GM23338 (cell line): ENCODE measurements around the gene PLXNC1. TPM values are rescaled to one million over a fixed set of nuclear protein-coding genes. Genes with fewer than 3 reads are reported as not detected.

Experiments used
- ATAC-seq: fragments of 200-7000 bp; cut with Tn5 transposase; 3 replicates; pipeline ENCODE4 v1.9.1; 2020
- DNase-seq: peaks from one replicate; pipeline ENCODE4 v3.0.0-alpha.2; 2015; ENCODE audit warnings: low spot score
- H2AFZ ChIP-seq: fragments of 200-600 bp; sonication (generic); 2 replicates; pipeline ENCODE4 v1.8.0; 2016; ENCODE audit warnings: antibody characterized with exemption, mild to moderate bottlenecking, moderate library complexity
- H3F3A ChIP-seq: fragments of 200-600 bp; sonication (generic); replicated peaks from 2 replicates; pipeline ENCODE4 v1.8.0; 2017; ENCODE audit warnings: antibody characterized with exemption, mixed run types, low read depth
- H3K27ac ChIP-seq: fragments of 200-600 bp; sonication (generic); 2 replicates; pipeline ENCODE4 v1.6.1; 2016; ENCODE audit warnings: low read depth
- H3K27me3 ChIP-seq: fragments of 200-600 bp; sonication (generic); 2 replicates; pipeline ENCODE4 v1.8.0; 2016; ENCODE audit warnings: mild to moderate bottlenecking, mixed run types, moderate library complexity; ENCODE audit not compliant: insufficient read depth
- H3K36me3 ChIP-seq: fragments of 200-600 bp; sonication (generic); 2 replicates; pipeline ENCODE4 v1.8.0; 2016; ENCODE audit warnings: mild to moderate bottlenecking; ENCODE audit not compliant: insufficient read depth
- H3K4me1 ChIP-seq: fragments of 200-600 bp; sonication (generic); 2 replicates; pipeline ENCODE4 v1.8.0; 2016; ENCODE audit warnings: mild to moderate bottlenecking, moderate library complexity; ENCODE audit not compliant: insufficient read depth
- H3K4me2 ChIP-seq: fragments of 200-600 bp; sonication (generic); 2 replicates; pipeline ENCODE4 v1.7.1; 2017; ENCODE audit warnings: mixed run types
- H3K4me3 ChIP-seq: fragments of 200-600 bp; sonication (generic); 2 replicates; pipeline ENCODE4 v1.6.1; 2016; ENCODE audit warnings: mixed run types
- H3K79me2 ChIP-seq: fragments of 200-600 bp; sonication (generic); replicated peaks from 2 replicates; pipeline ENCODE4 v1.8.0; 2017; ENCODE audit warnings: mild to moderate bottlenecking; ENCODE audit not compliant: insufficient read depth
- H3K9me2 ChIP-seq: fragments of 200-600 bp; sonication (generic); 2 replicates; pipeline ENCODE4 v1.8.0; 2017; ENCODE audit not compliant: insufficient read depth
- H4K20me1 ChIP-seq: fragments of 200-600 bp; sonication (generic); replicated peaks from 2 replicates; pipeline ENCODE4 v1.8.0; 2017; ENCODE audit warnings: mild to moderate bottlenecking; ENCODE audit not compliant: insufficient read depth
- H3K27ac Mint-ChIP-seq: 2 replicates; pipeline ENCODE4 v1.8.0; 2020; ENCODE audit warnings: inconsistent platforms, mild to moderate bottlenecking, moderate library complexity, mixed read lengths
- H3K27me3 Mint-ChIP-seq: 3 replicates; pipeline ENCODE4 v1.8.0; 2022; ENCODE audit warnings: low read depth, mild to moderate bottlenecking, moderate library complexity, mixed read lengths, inconsistent platforms; ENCODE audit not compliant: insufficient read depth, poor library complexity
- H3K36me3 Mint-ChIP-seq: 3 replicates; pipeline ENCODE4 v1.8.0; 2021; ENCODE audit warnings: low read depth, mild to moderate bottlenecking, inconsistent platforms, moderate library complexity, mixed read lengths
- H3K4me1 Mint-ChIP-seq: 3 replicates; pipeline ENCODE4 v1.8.0; 2020; ENCODE audit warnings: mild to moderate bottlenecking, inconsistent platforms, mixed read lengths
- H3K4me3 Mint-ChIP-seq: 3 replicates; pipeline ENCODE4 v1.8.0; 2021; ENCODE audit warnings: moderate library complexity, mild to moderate bottlenecking, inconsistent platforms, mixed read lengths
- H3K9me3 Mint-ChIP-seq: 3 replicates; pipeline ENCODE4 v1.8.0; 2020; ENCODE audit warnings: moderate library complexity, mild to moderate bottlenecking, inconsistent platforms, mixed read lengths
- EZH2 ChIP-seq: fragments of 200-600 bp; sonication (generic); IDR thresholded peaks from one replicate; pipeline ENCODE4 v1.8.0; 2017; ENCODE audit warnings: antibody characterized with exemption, mild to moderate bottlenecking, low read depth; ENCODE audit not compliant: unreplicated experiment
- EZH2phosphoT487 ChIP-seq: fragments of 200-600 bp; sonication (generic); IDR thresholded peaks from one replicate; pipeline ENCODE4 v1.8.1; 2018; ENCODE audit warnings: antibody characterized with exemption; ENCODE audit not compliant: unreplicated experiment
- JUNB ChIP-seq: IDR thresholded peaks from one replicate; pipeline ENCODE4 v1.6.1; 2016; ENCODE audit warnings: antibody characterized with exemption; ENCODE audit not compliant: unreplicated experiment
- NANOG ChIP-seq: IDR thresholded peaks from 2 replicates; pipeline ENCODE4 v1.6.1; 2016; ENCODE audit warnings: antibody characterized with exemption, borderline replicate concordance
- STAT1 ChIP-seq: IDR thresholded peaks from one replicate; pipeline ENCODE4 v1.6.1; 2016; ENCODE audit warnings: antibody characterized with exemption; ENCODE audit not compliant: unreplicated experiment
- ZNF114 ChIP-seq: fragments of 250-450 bp; sonication (Bioruptor Pico); IDR thresholded peaks from 2 replicates; pipeline ENCODE4 v1.5.0; 2020; ENCODE audit warnings: mild to moderate bottlenecking, moderate library complexity
- ZNF462 ChIP-seq: fragments of 250-450 bp; sonication (Bioruptor Pico); IDR thresholded peaks from 2 replicates; pipeline ENCODE4 v1.5.0; 2020; ENCODE audit warnings: mild to moderate bottlenecking, moderate library complexity
- polyA plus RNA-seq: library from polyadenylated mRNA; unstranded; fragments of >200 nt; fragmentation: Nextera tagmentation; extraction: Ambion mirVana; gene quantifications from 2 replicates; pipeline ENCODE4 v1.2.1, GENCODE V29; 2016
- total RNA-seq: library from RNA; depleted of rRNA; stranded (reverse); fragments of >200 nt; shearing (Covaris generic); gene quantifications from 2 replicates; pipeline ENCODE4 v1.2.3, GENCODE V29; 2014
- TF ChIP-seq, protein P1 (sequence below): IDR thresholded peaks from one replicate; pipeline ENCODE4 v1.6.1; 2018; ENCODE audit warnings: antibody characterized with exemption; ENCODE audit not compliant: unreplicated experiment
- TF ChIP-seq, protein P2 (sequence below): IDR thresholded peaks from 2 replicates; pipeline ENCODE4 v1.6.1; 2016; ENCODE audit warnings: antibody characterized with exemption

PLXNC1 gene
- total and polyA plus RNA-seq, 2 experiments from 2014 or later = 1.9 to 6.5 TPM

DNA sequence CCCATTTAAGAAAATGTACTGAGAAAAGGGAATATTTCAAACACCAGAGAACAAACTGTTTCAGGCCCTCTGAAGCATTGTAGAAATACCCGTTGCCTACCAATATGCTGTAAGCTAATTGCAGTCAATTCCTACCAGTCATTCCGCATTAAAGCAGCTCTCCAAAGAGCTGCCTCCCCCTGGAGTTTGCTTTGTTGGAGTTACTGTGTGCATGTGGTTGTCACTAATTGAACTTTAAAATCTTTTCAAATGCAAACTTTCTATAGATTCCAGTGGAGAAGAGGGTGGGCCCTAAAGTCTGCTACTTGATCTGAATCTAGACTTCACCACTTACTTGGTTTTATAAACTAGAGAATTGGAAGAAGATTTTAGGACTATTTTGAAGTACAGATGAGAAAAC, 112.7 kb downstream of the PLXNC1 start (continued):
- TF ChIP-seq ZNF462 (CRISPR knock-in tag) = peak; percentile 54; the same call in 1 of the 2 replicates

GRCh38 chr12:94261786-94262185, 113.4 kb downstream of the PLXNC1 start:
- no peaks in the 10 kb centered on the region for H4K20me1 ChIP-seq
- no peaks in the 10 kb centered on the region for H3K27me3 ChIP-seq
- no peaks in the 10 kb centered on the region for H3K9me2 ChIP-seq
- peaks cover 55% of the 10 kb centered on the region for H3K4me1 ChIP-seq
- ATAC-seq (no peak), DNase-seq (no peak)
- H3K79me2 ChIP-seq = no peaks in the 10 kb centered on the region
- no peaks in the 10 kb centered on the region; the same call in 1 of the 2 replicates for H3K36me3 ChIP-seq
- Mint-ChIP-seq H3K27me3 (peaks cover 27% of the 10 kb centered on the region), H3K4me1 (peaks cover 61% of the 10 kb centered on the region), H3K9me3 (peaks cover 7% of the 10 kb centered on the region; the same call in 2 of the 3 replicates), H3K36me3 (peaks cover 10% of the 10 kb centered on the region), H3K4me3 (no peak overlapping the region), H3K27ac (no peak overlapping the region)
- H2AFZ ChIP-seq = no peak overlapping the region
- H3K4me3 ChIP-seq = peak overlapping the region; percentile 1; the same call in 1 of the 2 replicates
- H3K27ac ChIP-seq = peak overlapping the region; percentile 35
- peaks cover 10% of the 10 kb centered on the region for H3F3A ChIP-seq
- H3K4me2 ChIP-seq = peak overlapping the region; percentile 51
- TF ChIP-seq EZH2phosphoT487 (no peak), EZH2 (no peak), NANOG (no peak), ZNF114 (CRISPR knock-in tag) (no peak), STAT1 (no peak), JUNB (no peak)
- TF ChIP-seq, protein P1, sequence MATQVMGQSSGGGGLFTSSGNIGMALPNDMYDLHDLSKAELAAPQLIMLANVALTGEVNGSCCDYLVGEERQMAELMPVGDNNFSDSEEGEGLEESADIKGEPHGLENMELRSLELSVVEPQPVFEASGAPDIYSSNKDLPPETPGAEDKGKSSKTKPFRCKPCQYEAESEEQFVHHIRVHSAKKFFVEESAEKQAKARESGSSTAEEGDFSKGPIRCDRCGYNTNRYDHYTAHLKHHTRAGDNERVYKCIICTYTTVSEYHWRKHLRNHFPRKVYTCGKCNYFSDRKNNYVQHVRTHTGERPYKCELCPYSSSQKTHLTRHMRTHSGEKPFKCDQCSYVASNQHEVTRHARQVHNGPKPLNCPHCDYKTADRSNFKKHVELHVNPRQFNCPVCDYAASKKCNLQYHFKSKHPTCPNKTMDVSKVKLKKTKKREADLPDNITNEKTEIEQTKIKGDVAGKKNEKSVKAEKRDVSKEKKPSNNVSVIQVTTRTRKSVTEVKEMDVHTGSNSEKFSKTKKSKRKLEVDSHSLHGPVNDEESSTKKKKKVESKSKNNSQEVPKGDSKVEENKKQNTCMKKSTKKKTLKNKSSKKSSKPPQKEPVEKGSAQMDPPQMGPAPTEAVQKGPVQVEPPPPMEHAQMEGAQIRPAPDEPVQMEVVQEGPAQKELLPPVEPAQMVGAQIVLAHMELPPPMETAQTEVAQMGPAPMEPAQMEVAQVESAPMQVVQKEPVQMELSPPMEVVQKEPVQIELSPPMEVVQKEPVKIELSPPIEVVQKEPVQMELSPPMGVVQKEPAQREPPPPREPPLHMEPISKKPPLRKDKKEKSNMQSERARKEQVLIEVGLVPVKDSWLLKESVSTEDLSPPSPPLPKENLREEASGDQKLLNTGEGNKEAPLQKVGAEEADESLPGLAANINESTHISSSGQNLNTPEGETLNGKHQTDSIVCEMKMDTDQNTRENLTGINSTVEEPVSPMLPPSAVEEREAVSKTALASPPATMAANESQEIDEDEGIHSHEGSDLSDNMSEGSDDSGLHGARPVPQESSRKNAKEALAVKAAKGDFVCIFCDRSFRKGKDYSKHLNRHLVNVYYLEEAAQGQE = no peak
- TF ChIP-seq, protein P2, sequence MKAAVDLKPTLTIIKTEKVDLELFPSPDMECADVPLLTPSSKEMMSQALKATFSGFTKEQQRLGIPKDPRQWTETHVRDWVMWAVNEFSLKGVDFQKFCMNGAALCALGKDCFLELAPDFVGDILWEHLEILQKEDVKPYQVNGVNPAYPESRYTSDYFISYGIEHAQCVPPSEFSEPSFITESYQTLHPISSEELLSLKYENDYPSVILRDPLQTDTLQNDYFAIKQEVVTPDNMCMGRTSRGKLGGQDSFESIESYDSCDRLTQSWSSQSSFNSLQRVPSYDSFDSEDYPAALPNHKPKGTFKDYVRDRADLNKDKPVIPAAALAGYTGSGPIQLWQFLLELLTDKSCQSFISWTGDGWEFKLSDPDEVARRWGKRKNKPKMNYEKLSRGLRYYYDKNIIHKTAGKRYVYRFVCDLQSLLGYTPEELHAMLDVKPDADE = no peak
